IMR-90 (cell line): ENCODE measurements around the gene NUMA1. TPM values are rescaled to one million over a fixed set of nuclear protein-coding genes. Genes with fewer than 3 reads are reported as not detected.

Experiments used
- ATAC-seq: fragments of 200-7000 bp; cut with Tn5 transposase; 2 replicates; pipeline ENCODE4 v1.9.1; 2020; ENCODE audit warnings: low read depth, mild to moderate bottlenecking, moderate library complexity
- BruUV-seq: library from RNA; stranded (reverse); fragments of 400-500 nt; replicated peaks from 2 replicates; lab custom pipeline; 2021; lab: Mats Ljungman, UMichigan
- CTCF ChIA-PET: fragments of 300-600 bp; formaldehyde crosslinking; extraction: SDS; loops from one replicate; lab custom pipeline; 2021; ENCODE audit warnings: antibody characterized with exemption; lab: Yijun Ruan, JAX
- POLR2A ChIA-PET: fragments of 300-600 bp; sonication (Branson Sonifier 250); formaldehyde crosslinking; loops from one replicate; lab custom pipeline; 2022; ENCODE audit warnings: antibody characterized with exemption; ENCODE audit not compliant: unreplicated experiment; lab: Charles Lee
- DNase-seq: peaks from one replicate; pipeline ENCODE4 v3.0.0; 2013
- H2AFZ ChIP-seq: replicated peaks from 2 replicates; pipeline ENCODE3; 2013; ENCODE audit warnings: low read length, mild to moderate bottlenecking; ENCODE audit not compliant: poor library complexity
- H2AK5ac ChIP-seq: 2 replicates; pipeline ENCODE4 v1.6.1; 2013; ENCODE audit warnings: low read depth, low read length, inconsistent platforms
- H2AK9ac ChIP-seq: replicated peaks from 2 replicates; pipeline ENCODE3; 2013; ENCODE audit warnings: mild to moderate bottlenecking, low read depth, low read length, moderate library complexity; ENCODE audit not compliant: poor library complexity
- H2BK120ac ChIP-seq: 2 replicates; pipeline ENCODE4 v1.6.1; 2013; ENCODE audit warnings: low read depth, low read length, inconsistent platforms
- H2BK15ac ChIP-seq: 3 replicates; pipeline ENCODE4 v1.6.1; 2013; ENCODE audit warnings: low read depth, low read length, inconsistent platforms
- H2BK20ac ChIP-seq: 2 replicates; pipeline ENCODE4 v1.6.1; 2013; ENCODE audit warnings: low read depth, mild to moderate bottlenecking, inconsistent platforms, low read length, moderate library complexity
- H2BK5ac ChIP-seq: 2 replicates; pipeline ENCODE4 v1.6.1; 2013; ENCODE audit warnings: mild to moderate bottlenecking, low read depth, low read length, inconsistent platforms; ENCODE audit not compliant: poor library complexity, severe bottlenecking
- H3K14ac ChIP-seq: replicated peaks from 2 replicates; pipeline ENCODE4 v1.6.1; 2013; ENCODE audit warnings: low read depth, low read length, inconsistent platforms
- H3K18ac ChIP-seq: 2 replicates; pipeline ENCODE4 v1.6.1; 2013; ENCODE audit warnings: low read depth, low read length, control low read depth
- H3K23ac ChIP-seq: 2 replicates; pipeline ENCODE4 v1.6.1; 2013; ENCODE audit warnings: low read depth, low read length, inconsistent platforms
- H3K27ac ChIP-seq: 2 replicates; pipeline ENCODE4 v1.5.1; 2013; ENCODE audit warnings: mild to moderate bottlenecking, control low read depth, low read length; ENCODE audit not compliant: insufficient read depth
- H3K27me3 ChIP-seq: 2 replicates; pipeline ENCODE4 v1.6.1; 2013; ENCODE audit warnings: low read length; ENCODE audit not compliant: control insufficient read depth, insufficient read depth
- H3K36me3 ChIP-seq: 2 replicates; pipeline ENCODE4 v1.6.1; 2013; ENCODE audit warnings: low read length, mixed read lengths; ENCODE audit not compliant: control insufficient read depth, insufficient read depth
- H3K4ac ChIP-seq: 2 replicates; pipeline ENCODE4 v1.6.1; 2013; ENCODE audit warnings: low read depth, low read length, inconsistent platforms
- H3K4me1 ChIP-seq: 2 replicates; pipeline ENCODE4 v1.6.1; 2013; ENCODE audit warnings: low read length, mixed read lengths; ENCODE audit not compliant: control insufficient read depth, insufficient read depth
- H3K4me2 ChIP-seq: 2 replicates; pipeline ENCODE4 v1.6.1; 2013; ENCODE audit warnings: low read depth, mild to moderate bottlenecking, control low read depth, low read length, moderate library complexity
- H3K4me3 ChIP-seq: 2 replicates; pipeline ENCODE4 v1.5.1; 2013; ENCODE audit warnings: low read depth, mild to moderate bottlenecking, control low read depth, low read length, moderate library complexity; ENCODE audit not compliant: insufficient read depth
- H3K56ac ChIP-seq: 2 replicates; pipeline ENCODE4 v1.6.1; 2013; ENCODE audit warnings: low read length, inconsistent platforms; ENCODE audit not compliant: insufficient read depth; ENCODE audit errors: extremely low read depth
- H3K79me1 ChIP-seq, 2 experiments: 2 replicates each; pipeline ENCODE4 v1.6.1; 2013; ENCODE audit warnings: low read length in 2 of 2, inconsistent platforms in 1 of 2, low read depth in 1 of 2
- H3K9ac ChIP-seq: 2 replicates; pipeline ENCODE4 v1.6.1; 2013; ENCODE audit warnings: low read depth, low read length, control low read depth
- H3K9me1 ChIP-seq: 2 replicates; pipeline ENCODE4 v1.6.1; 2013; ENCODE audit warnings: low read length, inconsistent platforms; ENCODE audit not compliant: insufficient read depth
- H3K9me3 ChIP-seq: 2 replicates; pipeline ENCODE4 v1.6.1; 2013; ENCODE audit warnings: low read length; ENCODE audit not compliant: control insufficient read depth, insufficient read depth
- H4K20me1 ChIP-seq: 2 replicates; pipeline ENCODE4 v1.6.1; 2013; ENCODE audit warnings: low read length, inconsistent platforms; ENCODE audit not compliant: insufficient read depth
- H4K5ac ChIP-seq: 2 replicates; pipeline ENCODE4 v1.6.1; 2013; ENCODE audit warnings: mild to moderate bottlenecking, low read depth, low read length, control low read depth
- H4K8ac ChIP-seq, 2 experiments: 2 replicates each; pipeline ENCODE4 v1.6.1; 2013; ENCODE audit warnings: low read depth in 2 of 2, low read length in 2 of 2, control low read depth in 1 of 2, inconsistent platforms in 1 of 2
- H4K91ac ChIP-seq: 2 replicates; pipeline ENCODE4 v1.6.1; 2013; ENCODE audit warnings: low read depth, low read length, inconsistent platforms; ENCODE audit not compliant: insufficient read depth
- FOS ChIP-seq: fragments of 150-350 bp; IDR thresholded peaks from 2 replicates; pipeline ENCODE4 v1.6.1; 2016; ENCODE audit warnings: low read depth, low read length
- RAD21 ChIP-seq: IDR thresholded peaks from 2 replicates; pipeline ENCODE4 v1.6.1; 2012; ENCODE audit warnings: low read length, improper control_type of control experiment
- RFX5 ChIP-seq: IDR thresholded peaks from 2 replicates; pipeline ENCODE4 v1.8.0; 2012; ENCODE audit warnings: low read depth, mild to moderate bottlenecking, low read length, moderate library complexity
- WGBS, 2 experiments: methylation state at CpG; one replicate each; pipeline versions ENCODE4 v1.1.5 to v1.1.7; 2013; ENCODE audit warnings: missing lambda C conversion rate in 2 of 2; ENCODE audit not compliant: insufficient read length in 1 of 2; ENCODE audit errors: extremely low coverage in 2 of 2; 5-methylcytosine and 5-hydroxymethylcytosine counted together
- dilution Hi-C: fragments of 300-500 bp; cut with HindIII; formaldehyde crosslinking; loops from one replicate; pipeline ENCODE4 v1.14.3; 2018; ENCODE audit warnings: low sequenced_read_pairs; ENCODE audit not compliant: unreplicated experiment
- in situ Hi-C: fragments of 300-500 bp; cut with MboI; formaldehyde crosslinking; loops from 3 replicates; pipeline ENCODE4 v1.14.3; 2019; ENCODE audit warnings: low sequenced_read_pairs, inconsistent platforms, mixed read lengths
- intact Hi-C: fragments of 100-400 bp; cut with micrococcal nuclease; formaldehyde crosslinking; loops from 2 replicates; pipeline ENCODE4 v1.10.0; 2022
- polyA plus RNA-seq, 3 experiments: library from polyadenylated mRNA; depleted of rRNA; stranded (reverse); fragments of >200 nt; gene quantifications; 2 replicates each; pipeline ENCODE4 v1.2.3, GENCODE V29; 2012; ENCODE audit warnings: low replicate concordance in 1 of 3
- total RNA-seq: library from RNA; depleted of rRNA; stranded (reverse); fragments of >200 nt; gene quantifications from 2 replicates; pipeline ENCODE4 v1.2.3, GENCODE V29; 2012

NUMA1 gene
- total and polyA plus RNA-seq, 2 of the 4 experiments (the other 2 are of a cell fraction) = 61.7 to 97.0 TPM

DNA sequence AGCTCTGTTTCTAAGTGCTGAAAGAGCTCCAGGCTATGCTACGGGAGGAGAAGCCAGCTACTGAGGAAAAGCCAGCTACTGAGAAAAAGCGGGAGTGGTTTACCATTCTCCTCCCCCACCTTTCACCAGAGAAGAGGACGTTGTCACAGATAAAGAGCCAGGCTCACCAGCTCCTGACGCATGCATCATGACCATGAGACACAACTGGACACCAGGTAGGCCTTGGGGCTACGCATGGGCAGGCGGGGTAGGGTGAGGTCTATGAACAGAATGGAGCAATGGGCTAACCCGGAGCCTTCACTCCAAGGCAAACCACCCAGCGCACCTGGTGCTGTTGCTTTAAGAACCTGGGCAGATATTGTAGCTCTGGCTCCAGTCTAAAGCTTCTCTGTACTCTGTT, 80.5 kb downstream of the NUMA1 start:
- in situ Hi-C loops (no loop called here), intact Hi-C loops (no loop called here), dilution Hi-C loops (no loop called here)
- peak overlapping the region; percentile 77 for H2AK9ac ChIP-seq
- no peak overlapping the region for H4K91ac ChIP-seq
- H4K20me1 ChIP-seq = peaks cover 29% of the 10 kb centered on the region
- peaks cover 45% of the 10 kb centered on the region for H3K36me3 ChIP-seq
- H3K18ac ChIP-seq = no peak overlapping the region
- H3K27ac ChIP-seq = peak overlapping the region; percentile 26; the same call in 1 of the 2 replicates
- TF ChIP-seq RFX5 (no peak), RAD21 (no peak), FOS (no peak)
- no peak overlapping the region for H2AFZ ChIP-seq
- peaks cover 0 to 19% of the 10 kb centered on the region in 2 experiments; a peak in 1 of 4 replicates for H3K79me1 ChIP-seq
- H3K4me2 ChIP-seq = peak overlapping the region; percentile 55
- peaks cover 11% of the 10 kb centered on the region for H3K9me1 ChIP-seq
- peak overlapping the region; percentile 55; the same call in 1 of the 2 replicates for H2BK120ac ChIP-seq
- DNase-seq = no peak
- no peak overlapping the region for H2BK20ac ChIP-seq
- POLR2A ChIA-PET = no interaction called here
- no peaks in the 10 kb centered on the region for H3K9me3 ChIP-seq
- no peak overlapping the region; the same call in 1 of the 2 replicates for H3K9ac ChIP-seq
- H3K14ac ChIP-seq = peak overlapping the region; percentile 70; the same call in 1 of the 2 replicates
- H2BK15ac ChIP-seq = no peak overlapping the region
- H4K5ac ChIP-seq = no peak overlapping the region
- no peaks in the 10 kb centered on the region for H3K27me3 ChIP-seq
- peak overlapping the region in 1 of 2 experiments; percentile 61; a peak in 2 of 4 replicates for H4K8ac ChIP-seq
- no TSS peak for BruUV-seq
- H2BK5ac ChIP-seq = no peak overlapping the region
- H3K23ac ChIP-seq = no peak overlapping the region
- CTCF ChIA-PET = interaction anchor here (0.7 to 1.1 kb wide), 3 partner anchors 12 to 26 kb away, joined by 3 to 5 read pairs (median 4); no protein-coding TSS in a partner anchor
- WGBS, 2 experiments = no CpG with 5 or more reads among the region's 8 CpGs
- H2AK5ac ChIP-seq = peak overlapping the region; percentile 75
- ATAC-seq = peak; percentile 10
- no peak overlapping the region for H3K56ac ChIP-seq
- H3K4me1 ChIP-seq = peaks cover 6% of the 10 kb centered on the region
- H3K4me3 ChIP-seq = no peak overlapping the region
- no peak overlapping the region for H3K4ac ChIP-seq
